GM18861 (cell line): Measurements from ENCODE around the gene TMEM37.

Experiments used
- ATAC-seq: cut with Tn5 transposase; IDR thresholded peaks from one replicate; pipeline ENCODE4 v1.9.1; 2021; ENCODE audit not compliant: unreplicated experiment

The TMEM37 gene

GRCh38 chr2:119476301-119477112 is 44.9 kb downstream of the TMEM37 start:
- peak; percentile 59 for ATAC-seq

DNA sequence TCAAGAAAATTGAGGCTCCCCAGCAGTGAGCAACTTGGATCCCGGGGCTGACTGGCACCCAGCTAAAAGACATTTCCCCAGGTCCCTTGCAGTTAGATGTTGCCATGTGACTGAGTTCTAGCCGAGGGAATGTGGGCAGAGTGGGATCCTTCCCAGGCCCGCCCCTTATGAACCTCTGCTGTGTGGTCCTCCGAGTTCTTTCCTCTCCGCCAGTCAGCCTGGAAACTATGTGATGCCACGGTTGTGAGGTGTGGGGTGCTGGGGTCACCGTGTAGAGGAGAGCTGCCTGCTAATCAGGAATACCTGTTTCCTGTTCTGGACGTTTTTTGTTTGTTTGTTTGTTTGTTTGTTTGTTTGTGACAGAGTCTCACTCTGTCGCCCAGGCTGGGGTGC is 45.5 kb downstream of the TMEM37 start:
- no peak for ATAC-seq

DNA sequence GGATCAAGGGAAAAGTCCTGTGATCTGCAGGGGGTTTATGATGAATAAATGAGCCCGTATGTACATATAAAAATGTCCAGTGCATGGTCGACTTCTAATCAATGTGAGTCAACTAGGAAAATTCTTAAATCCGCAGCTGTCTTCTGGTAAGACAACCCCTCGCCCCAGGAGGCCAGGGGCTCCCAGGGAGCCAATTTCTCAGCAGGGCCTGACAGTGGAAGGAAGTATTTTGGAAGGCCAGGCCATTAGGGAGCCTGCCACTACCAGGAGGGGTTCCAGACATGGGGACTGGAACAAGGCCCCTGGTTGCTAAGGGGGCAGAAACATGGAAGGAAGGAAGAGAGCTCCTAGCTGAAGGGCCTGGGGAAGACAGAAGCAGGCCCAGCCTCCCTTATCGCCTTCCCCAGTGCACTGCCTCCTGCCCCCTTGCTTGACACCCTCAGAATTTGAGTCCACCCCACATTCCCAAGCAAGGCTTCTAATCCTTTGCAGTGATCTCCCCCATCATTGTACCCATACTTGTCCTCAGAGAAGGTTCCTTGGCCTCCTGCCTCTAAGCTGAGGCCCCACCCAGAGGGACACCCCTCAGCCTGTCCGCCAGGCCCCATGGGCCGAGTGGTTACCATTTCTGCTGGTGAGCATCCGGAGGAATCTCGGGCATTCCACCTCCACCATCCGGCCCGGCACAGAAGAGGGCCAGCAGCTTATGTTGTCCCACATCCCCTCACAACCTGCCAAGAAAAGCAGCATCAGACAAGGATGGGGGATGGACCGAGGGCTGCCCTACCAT is 46.7 kb downstream of the TMEM37 start:
- no peak for ATAC-seq

GRCh38 chr2:119478978-119479295 is 47.3 kb downstream of the TMEM37 start:
- ATAC-seq: no peak

DNA sequence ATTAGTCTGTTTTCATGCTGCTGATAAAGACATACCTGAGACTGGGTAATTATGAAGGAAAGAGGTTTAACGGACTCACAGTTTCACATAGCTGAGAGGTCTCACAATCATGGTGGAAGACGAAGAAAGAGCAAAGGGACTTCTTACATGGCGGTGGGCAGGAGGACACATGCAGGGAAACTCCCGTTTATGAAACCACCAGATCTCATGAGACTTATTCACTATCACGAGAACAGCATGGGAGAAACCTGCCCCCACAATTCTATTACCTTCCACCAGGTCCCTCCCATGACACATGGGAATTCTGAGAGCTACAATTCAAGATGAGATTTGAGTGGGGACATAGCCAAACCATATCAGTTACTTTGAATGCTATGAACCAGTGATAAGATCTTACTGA is 48.5 kb downstream of the TMEM37 start:
- no peak for ATAC-seq

- ATAC-seq: no peak
Measured at GRCh38 chr2:119480718-119481142, 49.1 kb downstream of the TMEM37 start.

- ATAC-seq: no peak
Measured at GRCh38 chr2:119481501-119482455, 50.1 kb downstream of the TMEM37 start.

GRCh38 chr2:119482481-119483394 is 51.1 kb downstream of the TMEM37 start:
- no peak for ATAC-seq

DNA sequence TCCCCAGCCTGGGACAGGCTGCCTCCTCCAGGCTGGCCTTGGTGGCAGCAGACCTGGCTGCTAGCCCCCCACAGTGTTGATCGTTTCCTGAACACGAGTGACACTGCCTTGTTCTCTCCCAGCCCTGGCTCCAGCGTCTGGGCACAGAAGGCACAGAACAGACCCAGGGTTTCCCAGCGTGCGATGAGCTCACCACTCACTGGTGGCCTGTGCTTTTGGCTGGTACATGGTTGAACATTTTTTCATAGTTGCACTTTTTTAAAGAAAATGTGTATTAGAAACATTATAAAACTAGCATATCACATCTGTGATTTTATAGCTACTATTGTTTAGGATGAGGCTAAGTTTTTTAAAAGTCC is 51.7 kb downstream of the TMEM37 start:
- no peak for ATAC-seq

DNA sequence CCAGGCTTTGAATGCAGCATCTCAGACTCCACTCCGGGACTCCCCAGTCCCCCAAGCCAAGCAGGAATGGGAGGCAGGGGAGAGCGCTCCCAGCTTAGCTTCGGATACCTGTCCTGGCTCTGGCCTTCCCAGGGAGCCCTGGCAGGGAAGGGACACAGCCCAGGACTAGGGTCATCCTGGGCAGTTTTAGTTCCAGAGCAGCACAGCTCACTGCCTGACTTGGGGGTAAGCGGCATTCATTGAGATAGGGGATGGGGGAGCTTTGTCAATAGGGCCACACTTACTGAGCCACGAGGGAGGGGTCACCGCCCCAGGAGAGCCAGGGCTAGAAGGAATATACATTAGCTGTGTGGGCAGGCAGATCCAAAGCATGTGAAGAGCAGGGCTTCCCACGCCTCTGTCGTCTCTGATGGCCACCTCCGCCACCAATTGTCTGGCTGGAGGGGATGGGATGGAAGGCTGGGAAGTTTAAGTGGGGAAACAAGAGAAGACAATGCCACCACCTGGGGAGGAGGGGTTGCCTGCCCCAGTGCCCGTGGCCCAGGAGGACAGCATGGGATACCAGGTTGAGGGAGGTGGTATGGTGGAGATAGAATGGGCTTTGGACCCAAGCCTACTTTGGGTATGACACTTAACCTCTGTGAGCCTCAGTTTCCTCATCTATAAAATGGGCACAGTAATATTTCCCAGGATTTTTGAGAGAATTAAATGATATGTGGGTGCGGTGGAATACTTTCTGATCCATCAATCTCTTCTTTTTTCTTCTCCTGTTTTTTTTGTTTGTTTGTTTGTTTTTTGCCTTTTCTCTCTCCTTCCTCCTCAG is 52.5 kb downstream of the TMEM37 start:
- no peak for ATAC-seq

GRCh38 chr2:119484834-119485233 is 53.2 kb downstream of the TMEM37 start:
- ATAC-seq: no peak

DNA sequence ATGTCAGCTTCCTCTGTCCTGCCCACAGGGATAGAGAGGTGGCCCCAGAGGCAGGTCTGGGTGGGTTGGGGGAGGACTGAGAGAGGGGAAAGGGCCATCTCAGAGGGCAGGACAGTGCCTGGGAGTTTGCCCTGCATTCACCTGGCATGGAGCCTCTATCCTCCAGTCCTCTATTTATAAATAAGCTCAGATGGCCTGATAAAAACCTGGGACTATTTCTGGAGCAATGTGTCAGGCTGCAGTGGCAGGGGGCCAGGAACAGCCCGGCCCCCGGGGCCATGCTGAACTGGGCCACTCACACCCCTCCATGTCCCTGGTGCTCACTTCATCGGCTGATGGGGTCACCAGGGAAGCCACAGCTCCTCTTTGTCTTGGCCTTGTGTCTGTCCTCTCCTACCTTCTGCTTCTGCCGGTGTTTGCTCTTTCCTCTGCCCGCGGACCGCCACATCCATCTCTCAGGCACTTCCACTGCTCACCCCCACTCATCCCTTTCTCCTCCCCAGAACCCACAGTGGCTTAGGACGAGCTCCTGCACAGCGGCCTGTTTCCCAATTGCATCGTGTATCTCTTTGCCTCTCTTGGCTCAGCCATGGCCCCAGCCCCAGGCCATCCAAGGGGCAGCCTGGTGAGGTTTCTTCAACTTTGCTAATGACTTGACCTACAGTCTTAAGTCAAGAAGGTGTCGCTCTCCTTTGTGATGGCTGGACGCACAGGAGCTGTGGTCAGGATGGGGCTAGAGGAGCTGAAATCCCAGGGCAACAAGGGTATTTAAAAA is 53.9 kb downstream of the TMEM37 start:
- ATAC-seq: no peak

- no peak for ATAC-seq
Measured at GRCh38 chr2:119486196-119486827, 54.7 kb downstream of the TMEM37 start.

- no peak for ATAC-seq
Measured at GRCh38 chr2:119486886-119487285, 55.2 kb downstream of the TMEM37 start.

- ATAC-seq: peak; percentile 91
Measured at GRCh38 chr2:119487434-119488244, 56.0 kb downstream of the TMEM37 start.
